Measurements from ENCODE around the gene OR6J1.

Gene OR6J1

GRCh38 chr14:22651586-22651985 lies 7.4 kb upstream of the OR6J1 start:
- Histone ChIP-seq H3K27me3 (ENCODE audit: insufficient read depth, low read length, poor library complexity) (peaks cover 16% of the 10 kb centered on the region), H3K9ac (ENCODE audit: low read depth, low read length) (no peak overlapping the region), H3K4me2 (ENCODE audit: insufficient read depth, low read length) (no peak overlapping the region), H3K36me3 (ENCODE audit: insufficient read depth, low read length) (no peaks in the 10 kb centered on the region), H3K4me1 (ENCODE audit: insufficient read depth, low read length) (no peaks in the 10 kb centered on the region), H3K79me2 (ENCODE audit: insufficient read depth, low read length) (no peaks in the 10 kb centered on the region), H3K4me3 (ENCODE audit: low read depth in 1 of 2, low read length in 2 of 2) (no peak overlapping the region), H2AFZ (ENCODE audit: low read depth, low read length) (no peak overlapping the region), H3K27ac (ENCODE audit: low read length) (no peak overlapping the region), H3K9me3 (ENCODE audit: insufficient read depth, low read length, severe bottlenecking) (no peaks in the 10 kb centered on the region), H4K20me1 (ENCODE audit: insufficient read depth, low read length) (no peaks in the 10 kb centered on the region)
- ATAC-seq (ENCODE audit: insufficient read depth, low read depth) (no peak), DNase-seq (no peak)
- no peak for TF ChIP-seq EZH2 (IDR thresholded peaks at IDR 0.05; ENCODE audit: borderline replicate concordance, low read depth, low read length, severe bottlenecking)
- TF ChIP-seq, protein P1, sequence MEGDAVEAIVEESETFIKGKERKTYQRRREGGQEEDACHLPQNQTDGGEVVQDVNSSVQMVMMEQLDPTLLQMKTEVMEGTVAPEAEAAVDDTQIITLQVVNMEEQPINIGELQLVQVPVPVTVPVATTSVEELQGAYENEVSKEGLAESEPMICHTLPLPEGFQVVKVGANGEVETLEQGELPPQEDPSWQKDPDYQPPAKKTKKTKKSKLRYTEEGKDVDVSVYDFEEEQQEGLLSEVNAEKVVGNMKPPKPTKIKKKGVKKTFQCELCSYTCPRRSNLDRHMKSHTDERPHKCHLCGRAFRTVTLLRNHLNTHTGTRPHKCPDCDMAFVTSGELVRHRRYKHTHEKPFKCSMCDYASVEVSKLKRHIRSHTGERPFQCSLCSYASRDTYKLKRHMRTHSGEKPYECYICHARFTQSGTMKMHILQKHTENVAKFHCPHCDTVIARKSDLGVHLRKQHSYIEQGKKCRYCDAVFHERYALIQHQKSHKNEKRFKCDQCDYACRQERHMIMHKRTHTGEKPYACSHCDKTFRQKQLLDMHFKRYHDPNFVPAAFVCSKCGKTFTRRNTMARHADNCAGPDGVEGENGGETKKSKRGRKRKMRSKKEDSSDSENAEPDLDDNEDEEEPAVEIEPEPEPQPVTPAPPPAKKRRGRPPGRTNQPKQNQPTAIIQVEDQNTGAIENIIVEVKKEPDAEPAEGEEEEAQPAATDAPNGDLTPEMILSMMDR (IDR thresholded peaks at IDR 0.05; ENCODE audit: borderline replicate concordance, extremely low read depth, low read length, poor library complexity, severe bottlenecking) = no peak

DNA sequence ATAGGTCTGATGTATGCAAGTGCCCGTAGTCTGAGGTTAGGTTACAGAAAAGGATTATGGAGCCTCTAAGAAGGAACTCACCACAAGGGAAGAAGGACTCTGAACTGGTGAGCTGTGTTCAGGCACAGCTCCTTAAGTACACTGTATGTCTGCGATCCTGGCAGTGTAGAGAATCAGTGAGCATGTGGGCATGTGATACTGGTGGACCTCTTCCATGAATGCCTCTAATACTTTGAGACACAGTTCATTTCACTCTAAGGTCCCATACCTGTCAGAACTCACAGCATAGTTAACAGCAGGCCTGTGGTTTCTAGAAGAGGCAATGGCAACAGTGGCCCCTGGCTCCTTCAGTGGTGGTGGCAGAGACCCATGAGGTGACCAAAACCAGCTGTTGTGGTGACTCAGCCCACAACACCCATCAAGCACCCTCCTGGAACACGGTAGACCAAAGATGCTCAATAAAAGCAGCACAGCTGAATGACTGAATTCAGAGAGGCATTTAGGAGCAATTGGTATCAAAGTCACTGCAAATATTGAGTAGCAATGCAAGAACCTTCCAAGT lies 6.9 kb upstream of the OR6J1 start:
- Histone ChIP-seq H3K4me2 (ENCODE audit: insufficient read depth, low read length) (no peak overlapping the region), H3K4me1 (ENCODE audit: insufficient read depth, low read length) (no peaks in the 10 kb centered on the region), H3K79me2 (ENCODE audit: insufficient read depth, low read length) (no peaks in the 10 kb centered on the region), H3K36me3 (ENCODE audit: insufficient read depth, low read length) (no peaks in the 10 kb centered on the region), H3K9me3 (ENCODE audit: insufficient read depth, low read length, severe bottlenecking) (no peaks in the 10 kb centered on the region), H4K20me1 (ENCODE audit: insufficient read depth, low read length) (no peaks in the 10 kb centered on the region), H2AFZ (ENCODE audit: low read depth, low read length) (no peak overlapping the region), H3K27me3 (ENCODE audit: insufficient read depth, low read length, poor library complexity) (peaks cover 16% of the 10 kb centered on the region), H3K9ac (ENCODE audit: low read depth, low read length) (no peak overlapping the region), H3K4me3 (ENCODE audit: low read depth in 1 of 2, low read length in 2 of 2) (no peak overlapping the region), H3K27ac (ENCODE audit: low read length) (no peak overlapping the region)
- TF ChIP-seq EZH2 (IDR thresholded peaks at IDR 0.05; ENCODE audit: borderline replicate concordance, low read depth, low read length, severe bottlenecking) = no peak
- TF ChIP-seq, protein P1 (IDR thresholded peaks at IDR 0.05; ENCODE audit: borderline replicate concordance, extremely low read depth, low read length, poor library complexity, severe bottlenecking) = no peak
- 0 out of 3 replicates have a peak, but pooled peaks have one; percentile 35 for ATAC-seq (ENCODE audit: insufficient read depth, low read depth)
- DNase-seq = peak; percentile 8

DNA sequence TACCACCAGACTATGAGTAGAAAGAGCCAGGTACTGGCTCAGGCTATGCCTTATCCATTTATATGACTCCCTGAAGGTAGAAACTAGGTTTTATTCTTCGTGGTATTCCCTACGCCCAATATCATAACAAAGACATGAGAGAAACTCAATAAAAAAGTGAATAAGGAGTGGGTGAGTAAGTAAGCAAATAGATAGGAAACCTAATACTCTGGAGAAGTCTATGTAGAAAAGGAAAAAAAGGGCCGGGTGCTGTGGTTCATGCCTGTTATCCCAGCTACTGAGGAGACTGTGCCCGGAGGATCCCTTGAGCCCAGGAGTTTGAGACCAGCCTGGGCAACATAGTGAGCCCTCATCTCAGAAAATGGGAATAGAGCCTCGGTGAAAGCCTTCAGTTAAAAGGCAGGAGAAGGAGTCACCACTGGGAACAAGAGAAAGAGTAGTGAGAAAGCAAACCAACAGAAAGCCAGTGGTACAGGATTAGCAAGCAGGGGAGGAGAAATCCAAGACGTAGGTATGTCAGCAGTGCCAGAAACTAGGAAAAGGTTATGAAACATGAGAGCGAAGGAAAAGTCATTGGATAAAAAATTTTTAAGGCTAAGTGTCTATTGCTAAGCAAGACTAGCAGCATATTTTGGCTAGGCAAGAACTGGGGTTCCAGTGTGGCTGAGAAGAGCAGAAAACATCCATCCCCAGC lies 6.0 kb upstream of the OR6J1 start:
- Histone ChIP-seq H3K27me3 (ENCODE audit: insufficient read depth, low read length, poor library complexity) (peaks cover 16% of the 10 kb centered on the region), H3K27ac (ENCODE audit: low read length) (no peak overlapping the region), H3K36me3 (ENCODE audit: insufficient read depth, low read length) (no peaks in the 10 kb centered on the region), H2AFZ (ENCODE audit: low read depth, low read length) (no peak overlapping the region), H3K79me2 (ENCODE audit: insufficient read depth, low read length) (no peaks in the 10 kb centered on the region), H3K4me2 (ENCODE audit: insufficient read depth, low read length) (no peak overlapping the region), H3K9me3 (ENCODE audit: insufficient read depth, low read length, severe bottlenecking) (no peaks in the 10 kb centered on the region), H4K20me1 (ENCODE audit: insufficient read depth, low read length) (no peaks in the 10 kb centered on the region), H3K9ac (ENCODE audit: low read depth, low read length) (no peak overlapping the region), H3K4me3 (ENCODE audit: low read depth in 1 of 2, low read length in 2 of 2) (no peak overlapping the region), H3K4me1 (ENCODE audit: insufficient read depth, low read length) (peaks cover 3% of the 10 kb centered on the region; the same call in 1 of the 2 replicates)
- ATAC-seq (ENCODE audit: insufficient read depth, low read depth) = no peak
- DNase-seq = no peak
- TF ChIP-seq EZH2 (IDR thresholded peaks at IDR 0.05; ENCODE audit: borderline replicate concordance, low read depth, low read length, severe bottlenecking) = no peak

- Histone ChIP-seq H3K9ac (ENCODE audit: low read depth, low read length) (no peak overlapping the region), H3K27me3 (ENCODE audit: insufficient read depth, low read length, poor library complexity) (peaks cover 11% of the 10 kb centered on the region), H3K79me2 (ENCODE audit: insufficient read depth, low read length) (no peaks in the 10 kb centered on the region), H4K20me1 (ENCODE audit: insufficient read depth, low read length) (no peaks in the 10 kb centered on the region; the same call in 1 of the 2 replicates), H2AFZ (ENCODE audit: low read depth, low read length) (no peak overlapping the region), H3K4me2 (ENCODE audit: insufficient read depth, low read length) (no peak overlapping the region), H3K9me3 (ENCODE audit: insufficient read depth, low read length, severe bottlenecking) (no peaks in the 10 kb centered on the region), H3K4me3 (ENCODE audit: low read depth in 1 of 2, low read length in 2 of 2) (no peak overlapping the region), H3K27ac (ENCODE audit: low read length) (no peak overlapping the region), H3K4me1 (ENCODE audit: insufficient read depth, low read length) (peaks cover 4% of the 10 kb centered on the region; the same call in 1 of the 2 replicates), H3K36me3 (ENCODE audit: insufficient read depth, low read length) (no peaks in the 10 kb centered on the region)
- no peak for DNase-seq
- TF ChIP-seq EZH2 (IDR thresholded peaks at IDR 0.05; ENCODE audit: borderline replicate concordance, low read depth, low read length, severe bottlenecking) = no peak
- TF ChIP-seq, protein P1 (IDR thresholded peaks at IDR 0.05; ENCODE audit: borderline replicate concordance, extremely low read depth, low read length, poor library complexity, severe bottlenecking) = no peak
- no peak for ATAC-seq (ENCODE audit: insufficient read depth, low read depth)
These were observed 4.4 kb upstream of the OR6J1 start for GRCh38 chr14:22648506-22648905.

Measured in DND-41 (cell line).